Heart right ventricle (tissue), 16 donors: Measurements from ENCODE around the gene PLK2. TPM values are rescaled to one million over a fixed set of nuclear protein-coding genes. Genes with fewer than 3 reads are reported as not detected.

ENCODE experiments used
- ATAC-seq, 8 donors: fragments of 200-7000 bp; cut with Tn5 transposase; one replicate each; pipeline ENCODE4 v1.9.1; 2020; ENCODE audit warnings: mild to moderate bottlenecking in 8 of 8, moderate library complexity in 8 of 8, moderate number of reproducible peaks in 1 of 8
- DNase-seq, 2 donors: peaks; one replicate each; pipeline ENCODE4 v3.0.0-alpha.2; 2020
- H3K27ac ChIP-seq, 10 donors: fragments of 200-600 bp; sonication (generic) in 2 of 10; one replicate each; pipeline versions ENCODE4 v1.5.0 to v1.8.0; 2020 to 2022; ENCODE audit warnings: mild to moderate bottlenecking in 3 of 10
- H3K27me3 ChIP-seq, 7 donors: fragments of 200-600 bp; one replicate each; pipeline ENCODE4 v1.8.0; 2021 to 2022; ENCODE audit warnings: mild to moderate bottlenecking in 2 of 7
- H3K36me3 ChIP-seq, 9 donors: fragments of 200-600 bp; sonication (generic) in 1 of 9; one replicate each; pipeline versions ENCODE4 v1.5.0 to v1.8.0; 2020 to 2022; ENCODE audit warnings: mild to moderate bottlenecking in 2 of 9
- H3K4me1 ChIP-seq, 9 donors: fragments of 200-600 bp; sonication (generic) in 1 of 9; one replicate each; pipeline versions ENCODE4 v1.5.0 to v1.8.0; 2020 to 2022; ENCODE audit warnings: mild to moderate bottlenecking in 4 of 9
- H3K4me3 ChIP-seq, 10 donors: fragments of 200-600 bp; sonication (generic) in 2 of 10; one replicate each; pipeline versions ENCODE4 v1.5.0 to v1.8.0; 2020 to 2022; ENCODE audit warnings: mild to moderate bottlenecking in 7 of 10, moderate library complexity in 2 of 10
- H3K9me3 ChIP-seq, 11 donors: fragments of 200-600 bp in 10 of 11; sonication (generic) in 2 of 11; one replicate each; pipeline versions ENCODE4 v1.5.0 to v1.8.0; 2013 to 2022; ENCODE audit warnings: mild to moderate bottlenecking in 2 of 11, control low read depth in 1 of 11, moderate library complexity in 1 of 11
- CTCF ChIP-seq, 9 donors: fragments of 200-600 bp; sonication (generic) in 2 of 9; IDR thresholded peaks; one replicate each; pipeline versions ENCODE4 v1.5.0 to v1.8.0; 2021 to 2022; ENCODE audit warnings: antibody characterized with exemption in 9 of 9, mild to moderate bottlenecking in 5 of 9, moderate library complexity in 1 of 9
- WGBS, 2 donors: extraction: QIAGEN DNeasy Blood & Tissue Kit; methylation state at CpG; one replicate each; pipeline ENCODE4 v1.1.7; 2013; ENCODE audit warnings: inconsistent platforms in 1 of 2; 5-methylcytosine and 5-hydroxymethylcytosine counted together
- intact Hi-C, 10 donors: fragments of 100-400 bp; cut with DNase I; formaldehyde crosslinking; loops; one replicate each; pipeline versions ENCODE4 v1.11.1 to v1.14.2; 2022
- polyA plus RNA-seq, 2 donors: library from polyadenylated mRNA; stranded (reverse); fragments of 200-250 nt; gene quantifications; one replicate each; pipeline ENCODE4 v1.2.3, GENCODE V29; 2013
- total RNA-seq, 10 donors: library from RNA; stranded (reverse); fragmentation: NEBNext Ultra II Directional in 3 of 10; extraction: Animal tissue kit (Norgen Biotek cat#: 25700) in 3 of 10; gene quantifications; one replicate each; pipeline versions ENCODE4 v1.2.1 to v1.2.4, GENCODE V29; 2021 to 2023
- donor health status: Arrhythmogenic right ventricular cardiomyopathy.
- donor health status: ischemic (EF 13 %, LVEDD 7.1; RV severe dilation, severe dysfunction).
- donor health status: healthy with polysubstance abuse.
- donor health status: DM: no; HTN: yes; CAD: no.
- donor health status: DM: no; HTN: no; CAD: no.
- donor health status: ischemic (EF 25% LVEDD 6.9; RV normal size, moderate dysfunction).
- donor health status: ischemic (EF 25% LVEDD 5.7; RV mildly dilated, moderate dysfunction).
- donor health status: healthy.
- donor health status: DM: yes; HTN: yes; CAD: no.
- donor health status: Ischemic cardiomyopathy.
- donor health status: ischemic (EF 35%, LVEDD 5.7; RV mildly dilated, moderate dysfunction).
- donor health status: nonischemic (EF 11% LVEDD 7.7; RV severe dilation, severe dysfunction).
- donor health status: DM: yes; HTN: yes; CAD: no.
- donor health status: PGD.
- donor health status: ischemic (EF 29% LVEDD 5.4; RV normal size, mild dysfunction).
- donor health status: nonischemic (EF 23%, LVEDD 6.1; RV moderate dilation, normal function).

The PLK2 gene
- total and polyA plus RNA-seq, 12 donors, result 11.5 to 174 (median 102) TPM

- Histone ChIP-seq H3K4me3 (no peak overlapping the region), H3K27ac (no peak overlapping the region), H3K4me1 (peaks cover 0 to 24% (median 5%) of the 10 kb centered on the region in 9 donors), H3K27me3 (no peaks in the 10 kb centered on the region), H3K36me3 (no peaks in the 10 kb centered on the region), H3K9me3 (no peaks in the 10 kb centered on the region)
- WGBS, 2 donors, result 80 to 86% methylated on average over 1 of the region's 1 CpG
- intact Hi-C loops, result loop anchor here in 1 of 10 donors (2.0 kb wide), 1 partner anchor 44 kb away; no protein-coding TSS in a partner anchor
- ATAC-seq, result peak in 3 of 8 donors; percentile 31 to 60 (median 50)
- TF ChIP-seq CTCF (IDR thresholded peaks at IDR 0.05), result no peak
- no peak for DNase-seq
Observed at GRCh38 chr5:58412932-58413331, 47.0 kb downstream of the PLK2 start.

- DNase-seq (no peak), ATAC-seq (no peak)
- peaks cover 0 to 24% (median 5%) of the 10 kb centered on the region in 9 donors for H3K4me1 ChIP-seq
- no peak overlapping the region for H3K27ac ChIP-seq
- no peak overlapping the region for H3K4me3 ChIP-seq
- no peaks in the 10 kb centered on the region for H3K27me3 ChIP-seq
- 84 to 90% methylated on average over 2 of the region's 2 CpGs for WGBS, 2 donors
- no peak for TF ChIP-seq CTCF (IDR thresholded peaks at IDR 0.05)
- H3K9me3 ChIP-seq, result no peaks in the 10 kb centered on the region
- intact Hi-C loops, result loop anchor here in 1 of 10 donors (2.0 kb wide), 1 partner anchor 43 kb away; no protein-coding TSS in a partner anchor
- H3K36me3 ChIP-seq, result no peaks in the 10 kb centered on the region
Observed at GRCh38 chr5:58412081-58412480, 47.8 kb downstream of the PLK2 start.

- H3K27me3 ChIP-seq, result no peaks in the 10 kb centered on the region
- WGBS, 2 donors, result 55 to 100% methylated on average over 1 of the region's 1 CpG
- no peak for TF ChIP-seq CTCF (IDR thresholded peaks at IDR 0.05)
- peaks cover 0 to 24% (median 5%) of the 10 kb centered on the region in 9 donors for H3K4me1 ChIP-seq
- no peak overlapping the region for H3K27ac ChIP-seq
- DNase-seq (no peak), ATAC-seq (no peak)
- H3K36me3 ChIP-seq, result no peaks in the 10 kb centered on the region
- H3K4me3 ChIP-seq, result no peak overlapping the region
- H3K9me3 ChIP-seq, result no peaks in the 10 kb centered on the region
- intact Hi-C loops, result no loop called here
Observed at GRCh38 chr5:58411372-58411771, 48.5 kb downstream of the PLK2 start.

GRCh38 chr5:58410441-58410840, 49.4 kb downstream of the PLK2 start:
- no peak overlapping the region for H3K4me3 ChIP-seq
- no peaks in the 10 kb centered on the region for H3K9me3 ChIP-seq
- H3K27me3 ChIP-seq, result no peaks in the 10 kb centered on the region
- DNase-seq, result peak in 1 of 2 donors; percentile 13
- no peaks in the 10 kb centered on the region for H3K36me3 ChIP-seq
- TF ChIP-seq CTCF (IDR thresholded peaks at IDR 0.05), result no peak
- 45 to 54% methylated on average over 2 of the region's 2 CpGs for WGBS, 2 donors
- peaks cover 0 to 24% (median 5%) of the 10 kb centered on the region in 9 donors for H3K4me1 ChIP-seq
- H3K27ac ChIP-seq, result no peak overlapping the region
- ATAC-seq, result peak in 7 of 8 donors; percentile 52 to 80 (median 70)
- intact Hi-C loops, result no loop called here
